A549 treated with CpdA at 1 μM for 4 hours (cell line): ENCODE measurements around the gene SPPL2B. TPM values are rescaled to one million over a fixed set of nuclear protein-coding genes. Genes with fewer than 3 reads are reported as not detected.

Source experiments
- total RNA-seq: library from RNA; stranded (reverse); fragments of 200-300 nt; extraction: Qiagen RNA extraction; gene quantifications from 5 replicates; pipeline ENCODE4 v1.2.3, GENCODE V29; 2022; ENCODE audit warnings: low read depth

SPPL2B gene, protein sequence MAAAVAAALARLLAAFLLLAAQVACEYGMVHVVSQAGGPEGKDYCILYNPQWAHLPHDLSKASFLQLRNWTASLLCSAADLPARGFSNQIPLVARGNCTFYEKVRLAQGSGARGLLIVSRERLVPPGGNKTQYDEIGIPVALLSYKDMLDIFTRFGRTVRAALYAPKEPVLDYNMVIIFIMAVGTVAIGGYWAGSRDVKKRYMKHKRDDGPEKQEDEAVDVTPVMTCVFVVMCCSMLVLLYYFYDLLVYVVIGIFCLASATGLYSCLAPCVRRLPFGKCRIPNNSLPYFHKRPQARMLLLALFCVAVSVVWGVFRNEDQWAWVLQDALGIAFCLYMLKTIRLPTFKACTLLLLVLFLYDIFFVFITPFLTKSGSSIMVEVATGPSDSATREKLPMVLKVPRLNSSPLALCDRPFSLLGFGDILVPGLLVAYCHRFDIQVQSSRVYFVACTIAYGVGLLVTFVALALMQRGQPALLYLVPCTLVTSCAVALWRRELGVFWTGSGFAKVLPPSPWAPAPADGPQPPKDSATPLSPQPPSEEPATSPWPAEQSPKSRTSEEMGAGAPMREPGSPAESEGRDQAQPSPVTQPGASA
- total RNA-seq, result 16.3 to 26.0 TPM (median 17.3 TPM) in 5 replicates

GRCh38 chr19:2328401-2329148 is at the start of gene SPPL2B, which contains the start of gene LSM7:
TSS of gene SPPL2B (plus strand) at chr19:2328684. CDS start at chr19:2328710, 26 bp downstream.
TSS of gene LSM7 (minus strand) at chr19:2328586. CDS start at chr19:2328566, 20 bp downstream.

DNA sequence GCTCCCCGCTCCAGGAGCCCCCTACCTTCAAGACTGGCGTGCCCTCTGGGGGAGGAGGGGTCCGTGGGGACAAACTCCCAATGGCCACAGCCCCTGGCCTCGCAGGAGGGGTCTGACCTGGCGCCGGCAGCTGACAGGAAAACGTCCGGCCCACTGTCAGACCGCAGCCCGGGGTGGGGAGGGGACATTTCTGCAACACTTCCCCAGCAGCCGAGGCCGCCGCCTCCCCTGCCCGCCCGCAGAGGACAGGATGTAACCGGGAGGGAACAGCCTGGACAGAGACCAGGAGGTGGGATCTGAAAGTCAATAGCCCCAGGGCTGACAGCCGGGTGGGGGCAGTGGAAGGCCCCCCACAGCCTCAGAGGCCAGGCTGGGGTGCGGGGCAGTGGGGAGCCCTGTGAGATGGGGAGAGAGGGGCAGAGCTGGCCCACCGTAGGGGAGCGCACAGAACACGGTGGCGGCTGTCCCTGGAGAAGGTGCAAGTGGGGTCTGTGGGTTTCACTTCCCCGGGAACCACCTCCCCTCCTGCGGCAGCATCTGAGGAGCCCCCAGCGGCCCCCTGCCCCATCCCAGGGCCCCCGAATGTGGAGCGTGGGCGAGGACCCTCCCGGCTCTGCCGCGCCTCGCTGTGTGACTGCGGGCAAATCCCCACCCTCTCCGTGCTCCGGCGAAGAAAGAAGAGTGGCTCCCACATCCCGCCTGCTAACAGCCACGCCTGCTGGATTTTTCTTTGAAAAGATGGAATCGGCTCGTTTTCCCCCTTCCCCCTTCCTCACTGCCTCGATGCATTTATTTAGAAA is 46.2 kb upstream of the SPPL2B start, which contains the start of gene PEAK3:
PEAK3 (minus strand) TSS at position 114 of the 800 bp plus-strand sequence. CDS start 1,244 bp downstream, outside the sequence.

GRCh38 chr19:2308114-2308556 is 20.3 kb upstream of the SPPL2B start, which contains the start of gene LINGO3:
TSS of gene LINGO3 (minus strand) at chr19:2308154. CDS start at chr19:2291776, 16,378 bp downstream.

DNA sequence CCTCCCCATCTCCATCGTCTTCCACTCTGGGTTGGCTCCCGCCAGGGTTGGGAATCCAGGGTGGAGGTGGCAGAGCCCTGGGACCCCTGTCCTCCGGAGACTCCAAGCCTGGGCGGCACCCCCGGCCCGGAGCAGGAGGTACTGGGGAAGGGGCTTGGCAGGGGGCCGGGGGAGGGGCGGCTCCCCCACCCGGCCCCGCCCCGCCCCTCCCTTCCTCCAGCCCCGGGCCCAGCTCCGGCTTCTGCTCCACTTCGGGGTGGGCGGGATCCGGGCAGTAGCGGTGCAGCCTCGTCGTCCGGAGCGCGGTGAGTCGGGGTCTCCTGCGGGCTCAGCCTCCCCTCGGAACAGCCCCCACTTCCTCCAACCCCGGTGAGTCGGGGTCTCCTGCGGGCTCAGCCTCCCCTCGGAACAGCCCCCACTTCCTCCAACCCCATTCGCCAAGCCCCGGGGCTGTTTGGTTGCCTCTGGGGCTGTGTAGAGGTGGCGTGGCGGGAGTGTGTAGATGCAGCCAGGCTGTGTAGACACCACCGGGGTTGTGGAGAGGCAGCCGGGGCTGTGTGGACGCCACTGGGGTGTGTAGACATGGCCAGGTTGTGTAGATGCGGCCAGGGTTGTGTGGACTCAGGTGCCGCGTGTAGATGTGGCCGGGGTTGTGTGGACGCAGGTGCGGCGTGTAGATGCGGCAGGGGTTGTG is 31.7 kb downstream of the SPPL2B start, which contains the start of gene TMPRSS9:
TMPRSS9 (plus strand) TSS at position 274 of the 694 bp plus-strand sequence. CDS start 29,521 bp downstream, outside the sequence.

Other genes starting within 250 kb of the SPPL2B start
- gene MOB3A, start 232.4 kb upstream of the SPPL2B start, total RNA-seq, result 10.5 to 11.7 TPM (median 10.7 TPM) in 5 replicates
- 0.46 to 0.97 TPM (median 0.55 TPM) in 5 replicates for gene IZUMO4, start 231.8 kb upstream of the SPPL2B start, total RNA-seq
- gene AP3D1, start 177.1 kb upstream of the SPPL2B start, total RNA-seq, result 65.1 to 87.0 TPM (median 85.0 TPM) in 5 replicates
- gene DOT1L, start 164.8 kb upstream of the SPPL2B start, total RNA-seq, result 11.9 to 18.4 TPM (median 16.2 TPM) in 5 replicates
- 36.6 to 53.7 TPM (median 50.9 TPM) in 5 replicates for gene PLEKHJ1, start 92.4 kb upstream of the SPPL2B start, total RNA-seq
- gene SF3A2, start 91.9 kb upstream of the SPPL2B start, total RNA-seq, result 64.6 to 77.1 TPM (median 71.0 TPM) in 5 replicates
- 10.6 to 22.6 TPM (median 18.9 TPM) in 5 replicates for gene AMH, start 79.4 kb upstream of the SPPL2B start, total RNA-seq
- 0.79 to 1.2 TPM (median 0.89 TPM) in 5 replicates for gene JSRP1, start 72.3 kb upstream of the SPPL2B start, total RNA-seq
- not detected in 5 replicates for gene PEAK3, start 46.5 kb upstream of the SPPL2B start, total RNA-seq
- gene LINGO3, start 20.5 kb upstream of the SPPL2B start, total RNA-seq, result 0.03 TPM in 1 of 5 replicates, not detected in the others
- 138 to 162 TPM (median 144 TPM) in 5 replicates for gene LSM7, start 98 bp upstream of the SPPL2B start, total RNA-seq
- 0.03 TPM in 1 of 5 replicates, not detected in the others for gene TMPRSS9, start 31.6 kb downstream of the SPPL2B start, total RNA-seq
- 57.0 to 133 TPM (median 115 TPM) in 5 replicates for gene TIMM13, start 98.9 kb downstream of the SPPL2B start, total RNA-seq
- gene LMNB2, start 128.3 kb downstream of the SPPL2B start, total RNA-seq, result 62.1 to 87.2 TPM (median 79.9 TPM) in 5 replicates
- gene GADD45B, start 147.4 kb downstream of the SPPL2B start, total RNA-seq, result 31.1 to 38.6 TPM (median 37.1 TPM) in 5 replicates